HL-60 (cell line): ENCODE results near the gene CARD19.

ENCODE experiments used
- DNase-seq, 2 experiments: peaks; one replicate each; pipeline ENCODE4 v3.0.0-alpha.2; 2010 to 2020; ENCODE audit warnings: low read depth in 1 of 2, low spot score in 1 of 2
- H3K27ac ChIP-seq: fragments of 250-450 bp; sonication (Bioruptor Pico); replicated peaks from 2 replicates; pipeline ENCODE4 v1.5.1; 2020; ENCODE audit warnings: mild to moderate bottlenecking, moderate library complexity
- H3K27me3 ChIP-seq: fragments of 250-450 bp; sonication (Bioruptor Pico); 2 replicates; pipeline ENCODE4 v1.5.1; 2021; ENCODE audit warnings: mild to moderate bottlenecking, moderate library complexity; ENCODE audit not compliant: insufficient read depth, poor library complexity, severe bottlenecking
- H3K4me3 ChIP-seq: replicated peaks from 2 replicates; pipeline ENCODE4 v1.5.1; 2011; ENCODE audit warnings: mild to moderate bottlenecking, control low read depth, low read length; ENCODE audit not compliant: insufficient read depth
- CTCF ChIP-seq: IDR thresholded peaks from one replicate; pipeline ENCODE4 v1.5.1; 2011; ENCODE audit warnings: low read length, control low read depth, inconsistent platforms; ENCODE audit not compliant: insufficient read depth
- GABPA ChIP-seq: IDR thresholded peaks from 2 replicates; pipeline ENCODE4 v1.6.1; 2012; ENCODE audit warnings: low read depth
- POLR2AphosphoS5 ChIP-seq: IDR thresholded peaks from 2 replicates; pipeline ENCODE4 v1.6.1; 2012; ENCODE audit warnings: low read depth
- REST ChIP-seq: IDR thresholded peaks from 2 replicates; pipeline ENCODE4 v1.6.1; 2012; ENCODE audit warnings: low read depth; ENCODE audit not compliant: insufficient replicate concordance
- SPI1 ChIP-seq: IDR thresholded peaks from 2 replicates; pipeline ENCODE4 v1.6.1; 2012; ENCODE audit warnings: low read depth, mild to moderate bottlenecking, borderline replicate concordance

Gene CARD19

GRCh38 chr9:93136011-93136440, 40.0 kb downstream of the CARD19 start:
- no peak for DNase-seq
- no peak overlapping the region for H3K4me3 ChIP-seq
- no peaks in the 10 kb centered on the region for H3K27me3 ChIP-seq
- H3K27ac ChIP-seq, result no peak overlapping the region
- TF ChIP-seq POLR2AphosphoS5 (no peak), GABPA (no peak), CTCF (no peak), SPI1 (no peak), REST (no peak)

GRCh38 chr9:93137362-93137761, 41.3 kb downstream of the CARD19 start:
- DNase-seq, result no peak

More at GRCh38 chr9:93137362-93137761, 41.3 kb downstream of the CARD19 start:
- TF ChIP-seq CTCF, result no peak
- no peak for TF ChIP-seq REST
- no peak for TF ChIP-seq SPI1
- Histone ChIP-seq H3K27me3 (no peaks in the 10 kb centered on the region), H3K4me3 (no peak overlapping the region), H3K27ac (no peak overlapping the region)
